A549 (cell line): ENCODE data around the gene TREX2. TPM values are rescaled to one million over a fixed set of nuclear protein-coding genes. Genes with fewer than 3 reads are reported as not detected.

Source experiments
- ATAC-seq, 2 experiments: fragments of 200-7000 bp in 1 of 2; fragments of >200 bp in 1 of 2; cut with Nextera tagmentation in 1 of 2; cut with Tn5 transposase in 1 of 2; 3 replicates each; pipeline versions ENCODE4 v1.8.0 to v1.9.1; 2018 to 2020; ENCODE audit warnings: mild to moderate bottlenecking in 1 of 2, moderate library complexity in 1 of 2
- CTCF ChIA-PET: fragments of 300-600 bp; sonication (Branson Sonifier 250); formaldehyde crosslinking; extraction: SDS; loops from one replicate; lab custom pipeline; 2021; ENCODE audit warnings: antibody characterized with exemption, inconsistent platforms; lab: Yijun Ruan, JAX
- POLR2A ChIA-PET: fragments of 350-600 bp; formaldehyde crosslinking; extraction: SDS; loops from one replicate; lab custom pipeline; 2021; ENCODE audit warnings: antibody characterized with exemption, inconsistent platforms; lab: Yijun Ruan, JAX
- DNase-seq, 2 experiments: peaks; one replicate each; pipeline versions ENCODE4 v3.0.0 to v3.0.0-alpha.2; 2011 to 2016; ENCODE audit warnings: low read depth in 1 of 2, low spot score in 1 of 2
- FAIRE-seq: peaks from 2 replicates; lab custom pipeline; 2011; peaks lifted over from hg19 to GRCh38; lab: Jason Lieb, UNC
- H3K27ac ChIP-seq, 2 experiments: fragments of >200 bp; sonication (Bioruptor Twin); formaldehyde crosslinking; 3 replicates each; pipeline ENCODE4 v1.5.1; 2016 to 2017
- H3K4me1 ChIP-seq: fragments of >200 bp; sonication (Bioruptor Twin); formaldehyde crosslinking; 3 replicates; pipeline ENCODE4 v1.6.1; 2016
- H3K4me2 ChIP-seq: fragments of >200 bp; sonication (Bioruptor Twin); formaldehyde crosslinking; 3 replicates; pipeline ENCODE4 v1.6.1; 2016
- H3K4me3 ChIP-seq: fragments of >200 bp; sonication (Bioruptor Twin); formaldehyde crosslinking; 3 replicates; pipeline ENCODE4 v1.5.1; 2016
- H3K9me3 ChIP-seq: fragments of >200 bp; sonication (Bioruptor Twin); formaldehyde crosslinking; 3 replicates; pipeline ENCODE4 v1.6.1; 2016
- CBX8 ChIP-seq: fragments of 200-600 bp; sonication (generic); IDR thresholded peaks from 2 replicates; pipeline ENCODE4 v1.6.1; 2016
- CEBPB ChIP-seq, 2 experiments: fragments of >200 bp in 1 of 2; sonication (Bioruptor Twin) in 1 of 2; formaldehyde crosslinking in 1 of 2; IDR thresholded peaks; 2 replicates each; pipeline ENCODE4 v1.6.1; 2012 to 2016
- EHF ChIP-seq: fragments of 250-450 bp; sonication (Bioruptor Pico); IDR thresholded peaks from 2 replicates; pipeline ENCODE4 v1.5.0; 2020; ENCODE audit warnings: mild to moderate bottlenecking
- EP300 ChIP-seq, 2 experiments: fragments of >200 bp; sonication (Bioruptor Twin); formaldehyde crosslinking; IDR thresholded peaks; 2 replicates in 1 of 2; 3 replicates in 1 of 2; pipeline ENCODE4 v1.6.1; 2016 to 2017
- ESRRA ChIP-seq: fragments of 150-350 bp; IDR thresholded peaks from 2 replicates; pipeline ENCODE4 v1.6.1; 2014; ENCODE audit warnings: mild to moderate bottlenecking, low read length, borderline replicate concordance
- FOSB ChIP-seq: fragments of 250-450 bp; sonication (Bioruptor Pico); IDR thresholded peaks from 2 replicates; pipeline ENCODE4 v1.5.0; 2020; ENCODE audit warnings: mild to moderate bottlenecking, moderate library complexity
- FOSL2 ChIP-seq, 2 experiments: fragments of 450-650 bp in 1 of 2; fragments of >200 bp in 1 of 2; sonication (Bioruptor Twin) in 1 of 2; formaldehyde crosslinking; IDR thresholded peaks; 2 replicates each; pipeline versions ENCODE4 v1.5.0 to v1.6.1; 2016 to 2020; ENCODE audit warnings: mild to moderate bottlenecking in 1 of 2, moderate library complexity in 1 of 2
- FOXS1 ChIP-seq: fragments of 250-450 bp; sonication (Bioruptor Pico); IDR thresholded peaks from 2 replicates; pipeline ENCODE4 v1.5.0; 2020; ENCODE audit warnings: mild to moderate bottlenecking, moderate library complexity
- HMGXB4 ChIP-seq: fragments of 250-450 bp; sonication (Bioruptor Pico); IDR thresholded peaks from 2 replicates; pipeline ENCODE4 v1.5.0; 2021; ENCODE audit warnings: mild to moderate bottlenecking, moderate library complexity, borderline replicate concordance
- JUN ChIP-seq, 2 experiments: fragments of >200 bp; sonication (Bioruptor Twin); formaldehyde crosslinking; IDR thresholded peaks; 2 replicates in 1 of 2; 3 replicates in 1 of 2; pipeline ENCODE4 v1.6.1; 2016 to 2017
- KDM1A ChIP-seq: fragments of 200-600 bp; sonication (generic); IDR thresholded peaks from 2 replicates; pipeline ENCODE4 v1.6.1; 2016; ENCODE audit warnings: low read depth, mild to moderate bottlenecking
- NFE2L2 ChIP-seq: fragments of 150-350 bp; conservative IDR thresholded peaks from 2 replicates; pipeline ENCODE4 v1.6.1; 2014; ENCODE audit warnings: low read length
- NR3C1 ChIP-seq: fragments of >200 bp; sonication (Bioruptor Twin); formaldehyde crosslinking; IDR thresholded peaks from 3 replicates; pipeline ENCODE4 v1.6.1; 2017
- ZFP36 ChIP-seq: fragments of 450-650 bp; IDR thresholded peaks from 2 replicates; pipeline ENCODE4 v1.6.1; 2014; ENCODE audit warnings: borderline replicate concordance; ENCODE audit not compliant: partially characterized antibody
- ZSCAN20 ChIP-seq: fragments of 250-450 bp; sonication (Bioruptor Pico); IDR thresholded peaks from 2 replicates; pipeline ENCODE4 v1.8.0; 2022; ENCODE audit warnings: mild to moderate bottlenecking, moderate library complexity
- WGBS: methylation state at CpG from one replicate; pipeline ENCODE4 v1.1.6; 2017; ENCODE audit errors: missing lambda C conversion rate; 5-methylcytosine and 5-hydroxymethylcytosine counted together
- polyA plus RNA-seq, 4 experiments: library from polyadenylated mRNA; depleted of rRNA in 3 of 4; stranded (reverse); fragments of >200 nt; fragmentation: RNase III in 1 of 4; extraction: RNeasy Plus Mini Kit Qiagen cat#74134 plus additional on column Dnase treatment in 1 of 4; gene quantifications; 2 replicates in 3 of 4; 3 replicates in 1 of 4; pipeline ENCODE4 v1.2.3, GENCODE V29; 2011 to 2017
- TF ChIP-seq, protein P1 (sequence below): IDR thresholded peaks from 2 replicates; pipeline ENCODE4 v1.6.1; 2012; ENCODE audit warnings: low read depth, borderline replicate concordance
- TF ChIP-seq, protein P2 (sequence below): fragments of 250-450 bp; sonication (Bioruptor Pico); IDR thresholded peaks from 2 replicates; pipeline ENCODE4 v1.5.0; 2020; ENCODE audit warnings: low read depth, mild to moderate bottlenecking, moderate library complexity
- TF ChIP-seq, protein P3 (sequence below): fragments of >200 bp; sonication (Bioruptor Twin); formaldehyde crosslinking; IDR thresholded peaks from 2 replicates; pipeline ENCODE4 v1.6.1; 2016
- TF ChIP-seq, protein P4 (sequence below): fragments of >200 bp; sonication (Bioruptor Twin); formaldehyde crosslinking; IDR thresholded peaks from 3 replicates; pipeline ENCODE4 v1.6.1; 2016

Gene TREX2
- polyA plus RNA-seq, 2 of the 4 experiments (the other 2 are of a cell fraction): 0.27 to 0.99 TPM

DNA sequence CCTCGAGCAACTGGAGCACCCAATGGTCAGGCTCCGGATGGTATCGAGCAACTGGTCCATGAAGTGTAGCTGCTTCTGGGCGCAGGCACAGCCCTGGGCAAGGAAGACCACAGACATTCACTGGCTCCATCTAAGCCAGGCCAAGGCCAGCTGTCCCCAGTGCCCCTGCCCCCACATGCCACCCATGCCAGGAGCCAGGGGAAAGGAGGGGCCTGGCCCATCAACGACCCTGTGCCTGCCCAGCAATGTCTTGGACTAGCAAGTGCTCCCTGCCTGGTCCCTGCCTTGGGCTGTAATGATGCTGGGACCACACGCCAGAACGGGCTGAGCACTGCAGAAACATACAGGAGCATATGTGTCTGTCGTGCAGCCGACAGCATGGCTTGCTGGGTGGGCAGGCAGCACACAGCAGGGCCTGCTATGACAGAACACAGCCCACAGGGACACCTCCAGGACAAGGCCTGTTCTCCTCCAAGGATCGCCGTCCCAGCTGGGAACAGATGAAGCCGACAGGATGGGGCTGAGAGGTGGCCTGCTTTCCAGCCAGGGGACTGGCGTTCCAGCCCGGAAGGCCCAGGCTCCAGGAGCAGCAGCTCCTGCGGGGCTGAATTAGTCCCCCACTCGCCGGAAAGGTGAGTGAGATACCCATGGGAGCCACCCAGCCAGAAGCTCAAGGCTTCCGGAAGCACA is 11.4 kb upstream of the TREX2 start:
- no peak overlapping the region for H3K27ac ChIP-seq
- POLR2A ChIA-PET: no interaction called here
- FAIRE-seq: no peak
- WGBS: 91% methylated on average over 7 of the region's 18 CpGs
- no peak for TF ChIP-seq EHF (CRISPR knock-in tag)
- no peak for TF ChIP-seq NR3C1
- no peak for TF ChIP-seq ESRRA
- TF ChIP-seq, protein P1, sequence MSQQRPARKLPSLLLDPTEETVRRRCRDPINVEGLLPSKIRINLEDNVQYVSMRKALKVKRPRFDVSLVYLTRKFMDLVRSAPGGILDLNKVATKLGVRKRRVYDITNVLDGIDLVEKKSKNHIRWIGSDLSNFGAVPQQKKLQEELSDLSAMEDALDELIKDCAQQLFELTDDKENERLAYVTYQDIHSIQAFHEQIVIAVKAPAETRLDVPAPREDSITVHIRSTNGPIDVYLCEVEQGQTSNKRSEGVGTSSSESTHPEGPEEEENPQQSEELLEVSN: no peak
- CTCF ChIA-PET: interaction anchor here (0.9 to 3.0 kb wide), 4 partner anchors 14 to 211 kb away, joined by 3 to 10 read pairs (median 3); partner anchors contain the start of gene HAUS7
- no peak for DNase-seq
- H3K9me3 ChIP-seq: no peaks in the 10 kb centered on the region
- no peak for ATAC-seq
- H3K4me3 ChIP-seq: no peak overlapping the region
- H3K4me2 ChIP-seq: no peak overlapping the region
- H3K4me1 ChIP-seq: no peaks in the 10 kb centered on the region

DNA sequence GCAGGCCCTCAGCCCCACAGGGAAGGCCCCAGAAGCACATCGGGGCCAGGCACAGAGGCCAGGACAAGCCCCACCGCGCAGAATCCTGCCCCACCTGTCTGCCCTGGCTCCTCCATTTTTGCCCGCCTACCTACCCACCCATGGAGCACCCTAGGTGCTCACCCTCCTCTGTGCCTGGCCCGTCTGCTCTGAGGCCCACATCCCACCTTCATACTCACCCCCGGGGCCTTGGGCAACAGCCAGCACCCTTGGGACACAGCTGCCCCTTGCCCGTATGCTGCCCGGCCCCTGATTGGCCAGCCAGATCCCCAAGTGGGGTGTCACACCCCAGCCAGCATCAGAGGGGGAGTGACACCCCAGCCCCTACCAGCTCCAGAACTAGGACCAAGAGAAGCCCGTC is 10.8 kb upstream of the TREX2 start:
- no peaks in the 10 kb centered on the region for H3K9me3 ChIP-seq
- no peaks in the 10 kb centered on the region for H3K4me1 ChIP-seq
- no peak overlapping the region for H3K27ac ChIP-seq
- FAIRE-seq: no peak
- no peak for DNase-seq
- 100% methylated on average over 1 of the region's 9 CpGs for WGBS
- no peak overlapping the region for H3K4me2 ChIP-seq
- ChIA-PET POLR2A (no interaction called here), CTCF (interaction anchor here (1.0 to 3.0 kb wide), 3 partner anchors 14 to 424 kb away, joined by 3 to 10 read pairs (median 3); partner anchors contain the start of gene HAUS7)
- no peak overlapping the region for H3K4me3 ChIP-seq
- TF ChIP-seq, protein P2, sequence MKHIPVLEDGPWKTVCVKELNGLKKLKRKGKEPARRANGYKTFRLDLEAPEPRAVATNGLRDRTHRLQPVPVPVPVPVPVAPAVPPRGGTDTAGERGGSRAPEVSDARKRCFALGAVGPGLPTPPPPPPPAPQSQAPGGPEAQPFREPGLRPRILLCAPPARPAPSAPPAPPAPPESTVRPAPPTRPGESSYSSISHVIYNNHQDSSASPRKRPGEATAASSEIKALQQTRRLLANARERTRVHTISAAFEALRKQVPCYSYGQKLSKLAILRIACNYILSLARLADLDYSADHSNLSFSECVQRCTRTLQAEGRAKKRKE (CRISPR knock-in tag): no peak
- TF ChIP-seq HMGXB4 (CRISPR knock-in tag) (no peak), CBX8 (no peak), FOXS1 (CRISPR knock-in tag) (no peak), FOSL2 (IDR thresholded peaks at IDR 0.05) (no peak), FOSL2 (CRISPR knock-in tag; IDR thresholded peaks at IDR 0.05) (no peak), ZSCAN20 (no peak), JUN (IDR thresholded peaks at IDR 0.05) (no peak), NFE2L2 (no peak), EHF (CRISPR knock-in tag) (no peak), EP300 (IDR thresholded peaks at IDR 0.05) (no peak)
- TF ChIP-seq, protein P3, sequence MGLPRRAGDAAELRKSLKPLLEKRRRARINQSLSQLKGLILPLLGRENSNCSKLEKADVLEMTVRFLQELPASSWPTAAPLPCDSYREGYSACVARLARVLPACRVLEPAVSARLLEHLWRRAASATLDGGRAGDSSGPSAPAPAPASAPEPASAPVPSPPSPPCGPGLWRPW: no peak
- TF ChIP-seq, protein P1: no peak
- TF ChIP-seq, protein P4, sequence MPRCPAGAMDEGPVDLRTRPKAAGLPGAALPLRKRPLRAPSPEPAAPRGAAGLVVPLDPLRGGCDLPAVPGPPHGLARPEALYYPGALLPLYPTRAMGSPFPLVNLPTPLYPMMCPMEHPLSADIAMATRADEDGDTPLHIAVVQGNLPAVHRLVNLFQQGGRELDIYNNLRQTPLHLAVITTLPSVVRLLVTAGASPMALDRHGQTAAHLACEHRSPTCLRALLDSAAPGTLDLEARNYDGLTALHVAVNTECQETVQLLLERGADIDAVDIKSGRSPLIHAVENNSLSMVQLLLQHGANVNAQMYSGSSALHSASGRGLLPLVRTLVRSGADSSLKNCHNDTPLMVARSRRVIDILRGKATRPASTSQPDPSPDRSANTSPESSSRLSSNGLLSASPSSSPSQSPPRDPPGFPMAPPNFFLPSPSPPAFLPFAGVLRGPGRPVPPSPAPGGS: no peak
- ATAC-seq: no peak

DNA sequence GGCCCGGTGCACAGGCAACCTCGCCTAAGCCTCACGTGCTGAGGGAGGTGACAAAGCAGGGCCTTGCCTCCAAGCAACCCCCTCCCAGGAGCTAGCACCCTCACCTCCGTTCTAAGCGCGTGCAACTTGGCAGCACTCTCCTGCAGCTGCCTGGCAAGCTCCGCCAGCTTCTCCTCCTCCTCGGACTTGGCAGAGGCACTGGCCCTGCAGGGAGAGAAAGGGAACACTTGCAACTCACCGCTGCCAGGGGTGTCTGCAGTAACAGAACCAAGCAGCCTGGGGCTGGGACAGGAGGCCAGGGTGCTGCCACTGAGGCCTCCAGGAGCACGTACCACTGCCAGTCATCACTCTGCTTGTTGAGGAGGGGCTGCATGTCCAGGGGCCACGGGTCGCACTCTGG is 10.3 kb upstream of the TREX2 start:
- POLR2A ChIA-PET: no interaction called here
- no peak for DNase-seq
- no peak overlapping the region for H3K4me2 ChIP-seq
- H3K27ac ChIP-seq: no peak overlapping the region
- no peak overlapping the region for H3K4me3 ChIP-seq
- TF ChIP-seq CEBPB (IDR thresholded peaks at IDR 0.05) (no peak), CBX8 (no peak), ESRRA (no peak), ZSCAN20 (no peak), FOSB (no peak), NR3C1 (no peak), KDM1A (no peak), JUN (IDR thresholded peaks at IDR 0.05) (no peak), HMGXB4 (CRISPR knock-in tag) (no peak), ZFP36 (no peak)
- TF ChIP-seq, protein P4: no peak
- 96% methylated on average over 8 of the region's 12 CpGs for WGBS
- no peaks in the 10 kb centered on the region for H3K9me3 ChIP-seq
- ATAC-seq: no peak
- FAIRE-seq: no peak
- H3K4me1 ChIP-seq: no peaks in the 10 kb centered on the region
- CTCF ChIA-PET: interaction anchor here (1.0 to 3.0 kb wide), 3 partner anchors 15 to 423 kb away, joined by 3 to 10 read pairs (median 3); partner anchors contain the start of gene HAUS7
